T-helper 9 cell (primary cell): ENCODE results near the gene ALX4.

Experiments
- DNase-seq: peaks from one replicate; pipeline ENCODE4 v3.0.0-alpha.2; 2020

The ALX4 gene

DNA sequence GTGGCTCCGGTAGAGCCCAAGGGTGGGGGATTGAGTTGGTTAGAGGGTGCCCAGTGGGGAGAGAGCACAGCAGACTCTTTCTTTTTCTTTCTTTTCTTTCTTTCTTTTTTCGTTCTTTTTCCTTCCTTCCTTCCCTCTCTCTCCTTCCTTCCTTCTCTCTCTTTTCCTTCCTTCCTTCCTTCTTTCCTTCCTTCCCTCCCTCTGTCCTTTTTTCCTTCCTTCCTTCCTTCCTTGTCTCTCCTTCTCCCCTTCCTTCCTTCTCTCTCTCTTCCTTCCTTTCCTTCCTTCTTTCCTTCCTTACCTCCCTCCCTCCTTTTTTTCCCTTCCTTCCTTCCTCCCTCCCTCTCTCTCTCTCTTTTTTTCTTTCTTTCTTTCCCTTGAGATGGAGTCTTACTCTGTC lies 4.8 kb upstream of the ALX4 start:
- DNase-seq = no peak

DNA sequence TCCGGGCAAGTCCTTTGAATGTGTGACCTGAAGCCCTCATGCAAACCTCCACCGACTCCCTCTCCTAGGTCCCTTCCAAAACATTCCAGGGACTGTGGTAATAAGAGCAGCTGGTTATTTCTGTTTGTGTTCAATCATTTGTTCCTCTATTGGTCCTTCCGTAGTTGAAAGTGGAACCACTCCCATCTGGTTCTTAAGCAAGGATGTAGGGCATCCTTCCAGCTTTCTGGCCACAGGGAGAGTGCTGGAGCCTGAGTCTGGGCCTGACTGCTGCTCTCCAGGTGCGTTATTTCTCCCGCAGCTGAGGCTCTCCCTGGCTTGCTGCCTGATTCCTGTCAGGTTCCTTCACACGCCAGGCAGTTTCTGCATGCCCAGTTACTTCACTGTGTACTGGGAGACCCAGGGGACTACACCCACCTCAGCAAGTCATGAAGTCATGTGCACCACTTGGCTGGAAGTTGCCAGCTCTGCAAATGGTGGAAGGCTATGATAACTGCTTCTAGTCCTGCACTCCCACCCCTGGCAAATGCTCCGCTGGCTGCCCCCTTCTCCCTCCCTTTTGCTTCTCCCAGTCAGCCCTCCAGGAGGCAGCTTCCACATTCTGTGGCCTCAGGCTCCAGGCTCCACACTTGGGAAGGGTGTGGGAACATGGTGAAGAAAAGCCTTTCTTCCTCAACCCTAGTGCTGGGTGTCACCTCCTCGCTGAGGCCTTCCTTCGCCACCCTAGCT lies 4.0 kb upstream of the ALX4 start:
- DNase-seq = no peak

- DNase-seq = no peak
These were observed 2.9 kb upstream of the ALX4 start for GRCh38 chr11:44312876-44313275.

- DNase-seq = no peak
These were observed 1.7 kb upstream of the ALX4 start for GRCh38 chr11:44311339-44312261.

DNA sequence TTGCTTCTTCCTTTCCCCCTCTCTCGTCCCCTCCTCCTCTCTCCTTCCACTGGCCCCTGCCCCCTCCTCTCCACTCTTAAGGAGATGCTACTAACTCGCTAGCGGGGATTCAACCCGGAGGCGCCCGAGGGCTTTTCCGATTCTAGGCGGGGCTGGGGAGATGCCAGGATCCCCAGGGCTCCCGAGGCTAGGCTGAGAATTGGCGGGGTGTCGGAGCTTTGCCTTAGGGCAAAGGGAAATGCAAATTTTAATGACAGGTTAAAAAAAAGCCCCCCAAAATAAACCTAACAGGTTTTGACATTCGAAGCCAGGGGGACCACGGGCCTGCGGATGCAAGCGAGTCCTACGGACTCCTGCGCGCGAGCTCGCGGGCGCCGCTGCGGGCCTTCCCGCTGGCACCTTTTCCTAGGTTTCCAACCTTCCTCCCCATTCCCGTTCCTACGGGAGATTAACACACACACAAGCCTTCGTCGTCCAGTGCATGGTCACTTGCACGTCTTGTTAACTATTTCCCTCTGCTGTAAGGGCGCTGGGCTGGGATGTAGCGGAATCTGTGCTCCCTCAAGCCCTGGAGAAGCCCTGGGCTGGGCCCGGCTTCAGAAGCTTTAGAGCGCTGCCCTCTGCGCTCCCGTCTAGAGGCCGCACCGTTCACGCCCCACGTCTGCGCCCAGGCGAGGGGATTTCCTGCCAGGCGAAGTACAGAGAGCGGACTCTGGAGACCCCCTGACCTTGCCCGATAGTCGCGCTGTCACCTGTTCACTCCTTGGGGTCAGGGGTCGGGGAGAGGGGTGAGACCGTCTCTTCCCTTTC lies 729 bp upstream of the ALX4 start:
- no peak for DNase-seq

GRCh38 chr11:44310206-44310462 lies 195 bp upstream of the ALX4 start:
- no peak for DNase-seq

DNA sequence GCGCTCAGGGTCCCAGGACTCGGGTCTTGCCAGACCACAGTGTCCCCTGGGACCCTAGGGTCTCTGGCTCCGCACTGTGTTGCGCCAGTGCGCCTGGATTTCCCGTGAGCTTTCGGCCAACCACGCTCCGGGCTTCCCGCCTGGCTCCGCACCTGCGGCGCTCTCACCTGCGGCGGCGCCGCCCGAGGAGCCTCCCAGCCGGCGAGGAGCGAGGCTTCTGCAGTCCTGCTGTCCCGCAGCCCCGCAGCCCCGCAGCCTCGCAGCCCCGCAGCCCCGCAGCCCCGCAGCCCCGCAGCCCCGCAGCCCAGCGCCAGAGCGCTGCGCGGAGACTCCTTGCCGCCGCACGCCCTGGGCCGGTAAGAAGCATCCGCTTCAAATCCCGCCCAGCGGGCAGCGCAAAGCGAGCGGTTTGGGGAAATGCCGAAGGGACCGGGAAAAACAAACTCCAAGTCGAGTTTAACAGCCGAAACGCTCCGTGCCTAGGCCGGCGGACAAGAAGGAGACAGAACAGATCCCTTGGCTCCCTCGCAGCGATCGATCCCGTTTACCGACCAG lies 939 bp downstream of the ALX4 start:
- no peak for DNase-seq

GRCh38 chr11:44308256-44308922 lies 1.6 kb downstream of the ALX4 start:
- no peak for DNase-seq

- DNase-seq = no peak
These were observed 2.4 kb downstream of the ALX4 start for GRCh38 chr11:44307340-44308099.

DNA sequence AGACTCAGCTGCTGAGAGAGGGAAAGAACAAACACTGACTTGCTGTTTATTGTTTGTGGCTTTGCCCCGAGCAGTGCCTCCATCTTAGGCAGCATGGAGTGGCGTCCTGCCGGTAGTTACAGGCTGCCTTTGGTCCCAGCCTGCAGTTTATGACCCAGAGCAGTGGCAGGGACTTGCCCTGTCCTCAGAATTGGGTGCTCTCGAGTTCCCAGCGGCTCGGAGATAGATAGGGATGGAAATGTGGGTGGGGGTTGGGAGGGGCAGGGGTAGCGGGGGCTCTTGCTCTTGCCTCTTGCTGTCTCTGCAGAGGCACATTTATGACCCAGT lies 3.1 kb downstream of the ALX4 start:
- DNase-seq = no peak

DNA sequence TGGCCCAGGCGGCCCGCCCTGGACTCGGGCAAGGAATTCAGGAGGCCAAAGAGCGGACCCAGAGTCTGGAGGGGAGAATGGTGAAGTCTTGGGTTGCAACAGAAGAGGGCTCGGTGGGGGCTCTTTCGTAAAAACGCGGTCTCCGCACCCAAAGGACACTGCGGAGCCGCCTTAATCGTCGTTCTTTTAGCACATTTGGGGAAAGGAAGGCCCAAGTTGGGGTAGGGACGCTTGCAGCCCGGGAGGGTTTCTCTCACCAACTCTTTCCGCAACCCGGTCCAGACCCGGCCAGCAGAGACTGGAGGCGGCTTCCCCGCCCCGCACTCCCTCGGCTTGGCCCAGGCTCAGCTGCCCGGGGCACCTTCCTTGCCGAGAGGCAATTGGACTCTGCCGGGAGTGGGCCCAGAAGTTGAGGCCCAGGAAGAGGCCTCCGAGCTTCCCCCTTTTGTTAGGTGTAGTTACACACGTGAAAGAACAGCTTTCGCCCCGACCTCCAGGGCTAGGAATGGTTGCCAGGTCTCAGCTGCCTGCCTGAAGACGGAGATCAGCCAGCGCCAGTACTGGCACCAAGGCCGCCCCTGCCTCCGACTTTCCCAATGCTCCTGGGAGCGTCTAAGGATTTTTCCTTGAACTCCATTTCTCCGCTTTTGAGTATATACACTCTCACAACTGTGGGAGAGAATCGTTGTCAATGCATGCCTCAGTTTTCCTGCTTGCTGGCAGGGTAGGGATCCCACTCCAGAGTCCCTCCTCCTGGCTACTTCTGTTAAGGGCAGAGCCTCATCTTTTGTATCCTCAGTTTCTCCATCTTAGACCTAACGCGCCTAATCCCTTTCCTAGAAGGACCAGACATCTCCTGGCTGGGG lies 3.7 kb downstream of the ALX4 start:
- DNase-seq = no peak

DNA sequence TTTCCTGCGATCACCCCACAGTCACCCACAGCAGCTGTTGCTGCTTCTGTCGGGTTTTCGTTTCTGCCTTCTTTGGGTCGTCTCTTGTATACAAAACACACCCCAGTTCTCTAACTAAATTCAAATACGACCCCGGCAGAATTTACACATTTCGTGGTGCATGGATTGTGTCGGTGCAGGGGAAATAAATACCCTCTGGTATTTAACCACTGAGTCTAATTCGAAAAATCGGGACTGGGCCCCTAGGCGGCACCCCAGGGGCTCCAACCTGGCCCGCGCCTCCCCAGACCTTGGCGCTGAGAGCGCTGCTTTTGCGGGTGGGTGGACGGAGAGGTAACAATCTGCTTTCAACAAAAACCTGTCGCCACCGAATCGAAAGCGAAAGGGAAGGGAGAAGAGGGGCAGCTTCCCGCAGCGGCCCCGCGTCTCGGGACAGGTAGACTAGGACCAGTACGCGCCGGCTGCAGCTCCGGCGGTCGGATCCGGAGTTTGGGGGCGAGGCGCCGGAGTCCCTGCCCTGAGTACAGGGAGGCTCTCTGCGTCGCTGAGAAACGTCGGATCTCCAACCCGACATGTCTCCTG lies 4.4 kb downstream of the ALX4 start:
- no peak for DNase-seq

GRCh38 chr11:44305026-44305469 lies 4.9 kb downstream of the ALX4 start:
- no peak for DNase-seq

- no peak for DNase-seq
These were observed 5.6 kb downstream of the ALX4 start for GRCh38 chr11:44304091-44305025.

DNA sequence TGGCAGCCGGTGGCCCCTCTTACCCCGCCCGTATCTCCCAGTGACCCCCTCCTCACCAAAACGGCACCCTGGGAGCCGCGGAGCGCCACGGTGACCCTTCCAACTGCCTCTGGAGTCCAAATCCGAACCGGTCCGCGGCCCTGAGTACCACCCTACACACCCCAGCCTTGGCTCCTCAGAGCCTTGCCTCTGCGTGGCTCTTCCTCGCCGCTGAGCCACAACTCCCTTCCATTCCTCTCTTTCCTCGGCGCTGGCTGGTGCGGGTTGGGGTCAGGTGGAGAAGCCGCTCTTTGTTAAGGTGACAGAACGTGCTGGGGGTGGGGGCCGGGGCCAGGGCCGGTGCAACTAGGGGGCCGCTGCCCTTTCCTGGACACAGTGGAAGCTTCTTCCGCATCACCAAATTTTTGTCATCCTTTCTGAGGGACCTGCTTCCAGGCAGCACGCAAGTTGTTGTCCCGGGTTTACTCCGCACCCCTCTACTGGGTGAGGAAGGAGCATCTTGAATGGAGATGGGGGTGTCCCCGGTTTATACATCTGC lies 6.5 kb downstream of the ALX4 start:
- DNase-seq = no peak

DNA sequence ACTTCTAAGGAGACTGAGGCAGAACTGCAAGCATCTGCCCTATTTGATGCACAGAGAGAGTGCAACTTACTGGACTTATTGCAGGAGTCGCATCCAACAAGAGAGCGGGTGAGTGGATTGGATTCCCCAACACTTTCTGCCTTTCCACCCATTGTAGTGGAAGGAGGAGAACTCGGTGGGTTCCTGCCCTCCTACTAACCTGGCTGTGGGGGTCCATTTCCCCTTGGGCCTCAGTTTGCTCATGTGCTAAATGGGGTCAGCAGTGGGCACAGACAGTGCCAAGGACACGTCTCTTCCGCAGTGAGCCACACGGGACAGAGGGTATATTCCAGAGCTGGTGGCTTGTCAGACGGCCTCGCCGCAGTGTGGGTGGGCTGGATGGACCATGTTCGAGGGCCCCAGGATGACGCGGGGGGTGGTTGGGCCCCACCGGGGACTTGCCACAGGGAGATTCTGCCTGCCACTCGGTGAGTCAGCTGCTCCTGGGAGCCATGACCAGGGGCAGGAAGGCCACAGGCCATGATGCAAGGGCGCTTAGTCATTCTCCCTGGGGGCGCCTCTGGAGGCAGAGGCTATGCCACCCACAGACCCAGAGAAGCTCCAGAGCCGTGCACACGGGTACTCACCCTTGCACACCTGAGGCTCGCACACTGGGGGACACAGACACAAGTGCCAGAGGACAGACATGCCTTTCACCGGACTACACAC lies 8.2 kb downstream of the ALX4 start:
- DNase-seq = no peak

DNA sequence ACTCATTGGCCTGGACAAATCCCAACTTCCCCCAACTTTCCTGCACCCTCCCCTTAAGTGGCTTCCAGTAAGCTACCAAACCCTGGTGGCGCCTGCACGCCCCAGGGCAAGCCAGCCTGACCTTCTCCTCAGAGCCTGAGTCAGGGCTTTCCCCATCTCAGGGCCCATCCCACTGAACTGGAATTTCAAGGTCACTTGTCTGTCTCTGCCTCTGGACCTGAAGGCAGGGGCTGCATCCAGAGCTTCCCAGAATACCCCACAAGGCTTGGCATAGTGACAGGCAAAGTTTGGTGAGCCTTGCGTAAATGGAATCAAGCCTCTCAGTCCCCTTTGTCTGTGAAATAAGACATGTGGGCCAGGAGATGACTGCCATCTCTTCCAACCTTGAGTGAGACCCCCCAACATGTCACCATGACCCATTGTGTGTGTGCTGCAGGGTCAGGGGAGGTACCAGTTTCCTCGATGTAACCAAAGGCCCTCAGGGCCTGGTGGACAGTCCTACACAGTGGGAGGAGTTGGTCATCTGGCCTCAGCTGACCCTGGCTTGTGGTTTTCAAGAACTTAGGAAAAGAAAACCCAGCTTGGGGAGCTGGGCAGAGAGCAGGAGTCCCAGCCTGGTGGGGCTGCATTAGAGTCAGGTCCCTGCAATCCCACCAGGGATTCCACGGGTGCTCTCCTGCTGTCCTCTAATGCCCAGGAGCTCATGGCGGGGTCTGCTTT lies 8.9 kb downstream of the ALX4 start:
- DNase-seq = no peak

DNA sequence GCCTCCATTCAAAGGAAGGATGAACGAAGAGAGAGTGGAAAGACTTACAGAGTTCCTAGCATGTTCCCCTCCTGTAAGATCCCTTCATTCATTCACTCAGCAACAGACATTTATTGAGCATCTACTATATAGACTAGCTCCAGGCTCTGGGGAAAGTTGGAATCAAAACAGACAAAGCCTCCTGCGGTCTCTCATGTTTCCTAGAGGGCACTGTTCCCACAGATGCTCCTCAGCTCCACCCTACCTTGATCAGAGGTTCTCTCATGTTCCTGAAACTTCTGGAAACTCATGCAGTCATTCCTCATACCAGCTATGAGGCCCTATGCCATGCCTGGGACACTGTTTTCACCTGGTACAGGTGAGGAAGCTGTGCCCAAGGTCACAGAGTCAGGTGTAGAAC lies 11.1 kb downstream of the ALX4 start:
- no peak for DNase-seq
